ENCODE measurements around the gene UPP2. TPM values are rescaled to one million over a fixed set of nuclear protein-coding genes. Genes with fewer than 3 reads are reported as not detected.

The UPP2 gene
- total RNA-seq, 1 donor from 2014 or later: not detected

- Histone ChIP-seq H3K36me3 (no peaks in the 10 kb centered on the region), H3K27me3 (no peaks in the 10 kb centered on the region), H3K4me1 (no peaks in the 10 kb centered on the region), H3K9me3 (no peaks in the 10 kb centered on the region), H3K27ac (no peak overlapping the region), H3K4me3 (no peak overlapping the region)
- ATAC-seq (no peak), DNase-seq (no peak)
- intact Hi-C loops (cut with DNase I): no loop called here
- no peak for TF ChIP-seq CTCF (IDR thresholded peaks at IDR 0.05)
These were observed 39.9 kb upstream of the UPP2 start for GRCh38 chr2:158061763-158062162.

GRCh38 chr2:158066046-158066713 lies 35.5 kb upstream of the UPP2 start:
- Histone ChIP-seq H3K36me3 (no peaks in the 10 kb centered on the region), H3K27ac (no peak overlapping the region), H3K4me3 (no peak overlapping the region), H3K4me1 (no peaks in the 10 kb centered on the region), H3K9me3 (no peaks in the 10 kb centered on the region), H3K27me3 (no peaks in the 10 kb centered on the region)
- ATAC-seq (no peak), DNase-seq (no peak)
- intact Hi-C loops (cut with DNase I): no loop called here
- no peak for TF ChIP-seq CTCF (IDR thresholded peaks at IDR 0.05)

- ATAC-seq: no peak
These were observed 30.7 kb upstream of the UPP2 start for GRCh38 chr2:158071018-158071417.

GRCh38 chr2:158072361-158072760 lies 29.3 kb upstream of the UPP2 start:
- ATAC-seq (no peak), DNase-seq (no peak)
- intact Hi-C loops (cut with DNase I): no loop called here

More at GRCh38 chr2:158071018-158071417, 30.7 kb upstream of the UPP2 start:
- Histone ChIP-seq H3K9me3 (no peaks in the 10 kb centered on the region), H3K4me3 (no peak overlapping the region), H3K27ac (no peak overlapping the region), H3K36me3 (no peaks in the 10 kb centered on the region), H3K4me1 (no peaks in the 10 kb centered on the region), H3K27me3 (no peaks in the 10 kb centered on the region)
- no peak for DNase-seq
- no peak for TF ChIP-seq CTCF (IDR thresholded peaks at IDR 0.05)
- intact Hi-C loops (cut with DNase I): no loop called here

GRCh38 chr2:158079672-158080071 lies 22.0 kb upstream of the UPP2 start:
- Histone ChIP-seq H3K4me3 (no peak overlapping the region), H3K36me3 (no peaks in the 10 kb centered on the region), H3K27ac (no peak overlapping the region), H3K27me3 (no peaks in the 10 kb centered on the region), H3K9me3 (no peaks in the 10 kb centered on the region), H3K4me1 (no peaks in the 10 kb centered on the region)
- intact Hi-C loops (cut with DNase I): no loop called here
- no peak for TF ChIP-seq CTCF (IDR thresholded peaks at IDR 0.05)
- DNase-seq: no peak
- ATAC-seq: no peak

More at GRCh38 chr2:158072361-158072760, 29.3 kb upstream of the UPP2 start:
- H3K27me3 ChIP-seq: no peaks in the 10 kb centered on the region
- no peaks in the 10 kb centered on the region for H3K9me3 ChIP-seq
- H3K4me1 ChIP-seq: no peaks in the 10 kb centered on the region
- H3K27ac ChIP-seq: no peak overlapping the region
- H3K4me3 ChIP-seq: no peak overlapping the region
- no peak for TF ChIP-seq CTCF (IDR thresholded peaks at IDR 0.05)
- H3K36me3 ChIP-seq: no peaks in the 10 kb centered on the region

GRCh38 chr2:158088093-158088492 lies 13.6 kb upstream of the UPP2 start:
- no peak for TF ChIP-seq CTCF (IDR thresholded peaks at IDR 0.05)
- DNase-seq (no peak), ATAC-seq (no peak)
- Histone ChIP-seq H3K4me1 (no peaks in the 10 kb centered on the region), H3K4me3 (no peak overlapping the region), H3K27ac (no peak overlapping the region), H3K9me3 (no peaks in the 10 kb centered on the region), H3K27me3 (no peaks in the 10 kb centered on the region), H3K36me3 (no peaks in the 10 kb centered on the region)
- intact Hi-C loops (cut with DNase I): no loop called here
